CD14-positive monocyte (primary cell): ENCODE results near the gene CACNA2D2. TPM values are rescaled to one million over a fixed set of nuclear protein-coding genes. Genes with fewer than 3 reads are reported as not detected.

Experiments
- DNase-seq, 3 donors: peaks; one replicate each; pipeline ENCODE4 v3.0.0-alpha.2; 2011 to 2022
- H2AFZ ChIP-seq: 2 replicates; pipeline ENCODE4 v1.6.0; 2012; ENCODE audit warnings: mild to moderate bottlenecking, low read depth, low read length, inconsistent platforms; ENCODE audit not compliant: insufficient read depth, poor library complexity, severe bottlenecking
- H3K27ac ChIP-seq, 2 donors: 1 replicate in 1 of 2; 2 replicates in 1 of 2; pipeline ENCODE4 v1.5.1; 2012 to 2013; ENCODE audit warnings: low read length in 2 of 2, control low read depth in 1 of 2, inconsistent platforms in 1 of 2, low read depth in 1 of 2, mild to moderate bottlenecking in 1 of 2
- H3K27me3 ChIP-seq, 2 donors: one replicate each; pipeline versions ENCODE4 v1.6.0 to v1.6.1; 2011 to 2013; ENCODE audit warnings: low read length in 2 of 2; ENCODE audit not compliant: control insufficient read depth in 2 of 2, insufficient read depth in 2 of 2
- H3K36me3 ChIP-seq, 2 donors: replicated peaks in 1 of 2; 1 replicate in 1 of 2; 2 replicates in 1 of 2; pipeline versions ENCODE4 v1.5.1 to v1.6.1; 2012 to 2013; ENCODE audit warnings: low read length in 2 of 2, control low read depth in 1 of 2, inconsistent platforms in 1 of 2, mild to moderate bottlenecking in 1 of 2; ENCODE audit not compliant: insufficient read depth in 2 of 2, control insufficient read depth in 1 of 2
- H3K4me1 ChIP-seq, 2 donors: 1 replicate in 1 of 2; 2 replicates in 1 of 2; pipeline versions ENCODE4 v1.5.1 to v1.6.1; 2012 to 2013; ENCODE audit warnings: low read length in 2 of 2, control low read depth in 1 of 2, inconsistent platforms in 1 of 2, mild to moderate bottlenecking in 1 of 2, moderate library complexity in 1 of 2; ENCODE audit not compliant: insufficient read depth in 2 of 2, control insufficient read depth in 1 of 2
- H3K4me2 ChIP-seq: replicated peaks from 2 replicates; pipeline ENCODE3; 2012; ENCODE audit warnings: low read length, moderate library complexity, mild to moderate bottlenecking; ENCODE audit not compliant: poor library complexity, severe bottlenecking; ENCODE audit errors: extremely low read depth
- H3K4me3 ChIP-seq, 3 experiments: fragments of 200-600 bp in 1 of 3; sonication (generic) in 1 of 3; replicated peaks in 1 of 3; 1 replicate in 2 of 3; 2 replicates in 1 of 3; pipeline ENCODE4 v1.5.1; 2011 to 2013; ENCODE audit warnings: low read length in 3 of 3, mild to moderate bottlenecking in 3 of 3, control low read depth in 2 of 3, low read depth in 2 of 3, inconsistent platforms in 1 of 3, moderate library complexity in 1 of 3
- H3K79me2 ChIP-seq: 2 replicates; pipeline ENCODE4 v1.6.0; 2012; ENCODE audit warnings: mild to moderate bottlenecking, control low read depth, inconsistent platforms, low read length, moderate library complexity; ENCODE audit not compliant: insufficient read depth
- H3K9ac ChIP-seq: 2 replicates; pipeline ENCODE4 v1.6.0; 2017; ENCODE audit warnings: low read length, mild to moderate bottlenecking; ENCODE audit not compliant: insufficient read depth, poor library complexity, severe bottlenecking
- H3K9me3 ChIP-seq, 2 donors: replicated peaks in 1 of 2; 1 replicate in 1 of 2; 2 replicates in 1 of 2; pipeline versions ENCODE4 v1.5.1 to v1.6.1; 2012 to 2013; ENCODE audit warnings: low read length in 2 of 2, control low read depth in 1 of 2; ENCODE audit not compliant: control insufficient read depth in 1 of 2, insufficient read depth in 1 of 2
- H4K20me1 ChIP-seq: 2 replicates; pipeline ENCODE4 v1.6.0; 2012; ENCODE audit warnings: mild to moderate bottlenecking, low read length, control low read depth, moderate library complexity; ENCODE audit not compliant: insufficient read depth
- H3K27ac Mint-ChIP-seq, 7 donors: one replicate each; pipeline ENCODE4 v1.8.0; 2020; ENCODE audit warnings: mild to moderate bottlenecking in 7 of 7, mixed read lengths in 7 of 7, moderate library complexity in 6 of 7, inconsistent platforms in 2 of 7
- H3K27me3 Mint-ChIP-seq, 3 donors: one replicate each; pipeline ENCODE4 v1.8.0; 2021 to 2022; ENCODE audit warnings: low read depth in 3 of 3, mild to moderate bottlenecking in 3 of 3, mixed read lengths in 3 of 3, moderate library complexity in 3 of 3, inconsistent platforms in 1 of 3
- H3K36me3 Mint-ChIP-seq, 2 donors: one replicate each; pipeline ENCODE4 v1.8.0; 2020; ENCODE audit warnings: mixed read lengths in 2 of 2, inconsistent platforms in 1 of 2, mild to moderate bottlenecking in 1 of 2
- H3K4me1 Mint-ChIP-seq: one replicate; pipeline ENCODE4 v1.8.0; 2020; ENCODE audit warnings: mild to moderate bottlenecking, mixed read lengths
- H3K4me3 Mint-ChIP-seq, 2 donors: one replicate each; pipeline ENCODE4 v1.8.0; 2020; ENCODE audit warnings: mild to moderate bottlenecking in 2 of 2, mixed read lengths in 2 of 2, moderate library complexity in 1 of 2
- H3K9me3 Mint-ChIP-seq, 7 donors: one replicate each; pipeline ENCODE4 v1.8.0; 2020 to 2022; ENCODE audit warnings: mixed read lengths in 7 of 7, mild to moderate bottlenecking in 6 of 7, moderate library complexity in 6 of 7, inconsistent platforms in 2 of 7
- CTCF ChIP-seq: fragments of 200-600 bp; IDR thresholded peaks from one replicate; pipeline ENCODE4 v1.8.0; 2022; ENCODE audit warnings: antibody characterized with exemption, mild to moderate bottlenecking
- WGBS: methylation state at CpG from one replicate; pipeline ENCODE4 v1.1.5; 2013; ENCODE audit warnings: missing lambda C conversion rate; ENCODE audit not compliant: insufficient coverage; 5-methylcytosine and 5-hydroxymethylcytosine counted together
- intact Hi-C, 2 donors: fragments of 100-400 bp; cut with micrococcal nuclease; formaldehyde crosslinking; loops; one replicate each; pipeline versions ENCODE4 v1.15.0 to v1.15.1; 2023
- polyA plus RNA-seq, 3 donors: library from polyadenylated mRNA; depleted of rRNA in 1 of 3; unstranded in 2 of 3; stranded (reverse) in 1 of 3; fragments of 300-500 nt in 2 of 3; fragments of >200 nt in 1 of 3; fragmentation: Illumina TruSeq in 2 of 3; gene quantifications; 1 replicate in 2 of 3; 2 replicates in 1 of 3; pipeline ENCODE4 v1.2.3, GENCODE V29; 2012 to 2021

Gene CACNA2D2
- polyA plus RNA-seq, 3 donors = 0.09 to 0.16 TPM; not detected in 1

- peaks cover 1 to 7% (median 2%) of the 10 kb centered on the region in 3 donors for H3K27me3 Mint-ChIP-seq
- peak overlapping the region in 2 of 7 donors; percentile 46 to 74 for H3K27ac Mint-ChIP-seq
- no peaks in the 10 kb centered on the region for H3K9me3 Mint-ChIP-seq
Measured at GRCh38 chr3:50392101-50392715, 111.2 kb downstream of the CACNA2D2 start.

GRCh38 chr3:50390508-50391224 is 112.8 kb downstream of the CACNA2D2 start:
- Histone ChIP-seq H3K36me3 (no peaks in the 10 kb centered on the region), H3K27me3 (no peaks in the 10 kb centered on the region), H4K20me1 (no peaks in the 10 kb centered on the region), H3K4me3 (no peak overlapping the region), H3K27ac (no peak overlapping the region), H3K9ac (no peak overlapping the region), H3K4me2 (no peak overlapping the region), H3K79me2 (no peaks in the 10 kb centered on the region), H3K9me3 (no peaks in the 10 kb centered on the region), H2AFZ (no peak overlapping the region), H3K4me1 (peaks cover 9% of the 10 kb centered on the region in 2 donors)
- Mint-ChIP-seq H3K4me3 (no peak overlapping the region), H3K27me3 (peaks cover 1 to 5% (median 2%) of the 10 kb centered on the region in 3 donors), H3K27ac (peak overlapping the region in 1 of 7 donors; percentile 49), H3K4me1 (peaks cover 7% of the 10 kb centered on the region), H3K9me3 (no peaks in the 10 kb centered on the region), H3K36me3 (no peaks in the 10 kb centered on the region)
- no peak for TF ChIP-seq CTCF
- intact Hi-C loops = no loop called here
- WGBS = 89% methylated on average over 7 of the region's 12 CpGs
- no peak for DNase-seq

More at GRCh38 chr3:50392101-50392715, 111.2 kb downstream of the CACNA2D2 start:
- Histone ChIP-seq H3K27ac (no peak overlapping the region), H2AFZ (no peak overlapping the region), H3K4me2 (no peak overlapping the region), H3K36me3 (no peaks in the 10 kb centered on the region), H4K20me1 (no peaks in the 10 kb centered on the region), H3K9ac (no peak overlapping the region), H3K27me3 (no peaks in the 10 kb centered on the region), H3K4me3 (no peak overlapping the region), H3K9me3 (no peaks in the 10 kb centered on the region), H3K79me2 (no peaks in the 10 kb centered on the region), H3K4me1 (peaks cover 12 to 13% of the 10 kb centered on the region in 2 donors)
- intact Hi-C loops = no loop called here
- Mint-ChIP-seq H3K4me1 (peaks cover 14% of the 10 kb centered on the region), H3K4me3 (no peak overlapping the region), H3K36me3 (no peaks in the 10 kb centered on the region)
- TF ChIP-seq CTCF = no peak
- WGBS = 60% methylated on average over 4 of the region's 5 CpGs
- no peak for DNase-seq
